ENCODE measurements around the gene AGA.

Gene AGA

GRCh38 chr4:177447417-177448004, 5.3 kb upstream of the AGA start:
- DNase-seq (ENCODE audit: low spot score): no peak

DNA sequence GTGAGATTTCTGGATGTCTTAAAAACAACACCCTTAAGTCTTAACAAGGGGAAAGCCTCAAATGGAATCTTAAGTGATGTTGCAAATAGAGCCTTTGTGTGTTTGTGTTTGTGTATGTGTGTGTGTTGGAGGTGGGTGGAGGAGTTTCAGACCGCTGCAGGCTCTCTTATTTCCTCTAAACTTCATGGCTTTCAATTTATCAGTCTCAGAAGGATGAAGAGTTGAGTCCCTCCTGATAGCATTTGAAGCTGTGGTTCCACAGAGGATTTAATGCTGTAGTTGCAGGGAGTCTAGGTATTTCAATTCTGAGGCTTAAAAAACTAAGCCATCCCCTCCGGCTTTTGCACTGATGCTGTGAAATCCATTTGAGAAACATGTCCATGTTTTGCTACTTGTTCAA, 4.3 kb upstream of the AGA start:
- DNase-seq (ENCODE audit: low spot score): no peak

DNA sequence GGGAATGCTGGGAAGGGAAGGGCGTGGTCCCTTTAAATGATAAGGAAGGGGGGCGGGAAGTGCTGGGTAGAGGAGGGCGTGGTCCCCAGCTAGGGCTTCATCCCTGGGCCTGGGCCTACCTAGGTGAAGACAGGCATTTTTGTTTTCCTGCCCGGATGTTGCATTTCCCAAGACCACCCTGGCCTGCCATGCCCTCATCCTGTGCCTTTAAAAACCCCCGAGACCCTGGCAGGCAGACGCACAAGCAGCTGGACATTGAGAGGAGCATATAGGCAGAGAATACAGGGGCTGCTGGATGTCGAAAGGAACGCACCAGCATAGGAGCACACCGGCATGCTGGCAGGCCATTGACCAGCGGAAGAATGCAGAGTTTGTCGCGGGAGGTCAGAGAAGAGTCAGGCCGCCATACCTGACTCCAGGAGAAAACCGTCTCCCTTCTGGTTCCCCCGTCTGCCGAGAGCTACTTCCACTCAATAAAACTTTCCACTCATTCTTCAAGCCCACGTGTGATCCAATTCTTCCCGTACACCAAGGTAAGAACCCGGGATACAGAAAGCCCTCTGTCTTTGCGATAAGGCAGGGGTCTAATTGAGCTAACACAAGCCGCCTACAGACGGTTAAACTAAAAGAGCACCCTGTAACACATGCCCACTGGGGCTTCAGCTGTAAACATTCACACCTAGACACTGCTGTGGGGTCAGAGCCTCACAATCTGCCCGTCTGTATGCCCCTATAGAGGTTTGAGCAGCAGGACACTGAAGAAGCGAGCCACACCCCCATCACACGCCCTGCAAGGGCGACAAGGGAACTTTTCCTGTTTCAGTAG, 2.9 kb upstream of the AGA start:
- no peak for DNase-seq (ENCODE audit: low spot score)

DNA sequence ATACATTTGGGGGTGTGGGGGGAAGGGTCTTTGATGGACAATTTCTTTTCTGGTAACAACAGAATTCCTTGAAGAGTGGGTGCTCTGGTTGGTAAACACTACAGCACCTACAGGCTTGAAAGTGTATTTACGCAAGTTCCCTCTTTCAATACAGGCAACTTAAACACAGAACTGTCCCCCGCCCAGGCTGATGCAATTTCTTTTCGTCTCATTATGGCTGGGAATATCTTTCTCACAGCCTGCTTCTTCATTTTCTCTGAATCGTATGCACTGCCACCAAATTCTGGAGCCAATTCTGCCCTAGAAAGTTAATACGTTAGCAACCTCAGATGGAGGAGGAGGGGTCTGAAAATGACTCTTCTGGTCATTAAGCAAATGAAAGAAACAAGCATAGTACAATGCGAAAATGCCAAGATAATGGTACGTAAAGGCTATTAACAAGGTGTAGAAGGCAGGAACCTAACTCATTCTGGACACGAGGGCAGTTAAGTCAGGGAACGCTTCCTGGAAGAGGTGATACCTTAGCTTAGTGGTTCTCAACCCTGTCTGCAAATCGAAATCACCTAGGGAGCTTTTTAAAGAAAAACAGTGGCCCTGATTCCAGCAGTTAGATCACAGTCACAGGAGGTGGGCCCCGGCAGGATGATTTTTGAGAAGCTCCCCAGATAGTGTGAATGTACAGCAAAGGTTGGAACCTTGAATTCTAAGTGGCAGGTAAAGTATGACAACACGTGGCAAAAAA, 1.0 kb downstream of the AGA start:
- DNase-seq (ENCODE audit: low spot score): no peak

DNA sequence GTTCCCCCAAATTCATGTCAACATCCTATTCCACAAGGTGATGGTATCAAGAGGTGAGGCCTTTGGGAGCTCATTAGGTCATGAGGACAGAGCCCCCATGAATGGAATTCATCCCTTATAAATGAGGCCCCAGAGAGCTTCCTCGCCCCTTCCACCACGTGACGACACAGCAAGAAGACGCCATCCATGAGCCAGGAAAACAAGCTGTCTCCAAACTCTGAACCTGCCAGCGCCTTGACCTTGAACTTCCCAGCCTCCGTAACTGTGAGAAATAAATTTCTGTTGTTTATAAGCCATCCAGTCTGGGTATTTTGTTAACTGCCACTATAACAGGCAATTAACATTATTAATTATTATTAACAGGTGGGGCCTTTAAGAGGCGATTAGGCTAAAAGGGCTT, 5.8 kb downstream of the AGA start:
- DNase-seq (ENCODE audit: low spot score): no peak

- DNase-seq (ENCODE audit: low spot score): no peak
Observed at GRCh38 chr4:177434667-177435066, 7.6 kb downstream of the AGA start.

- DNase-seq (ENCODE audit: low spot score): no peak
Observed at GRCh38 chr4:177427192-177427591, 15.0 kb downstream of the AGA start.

DNA sequence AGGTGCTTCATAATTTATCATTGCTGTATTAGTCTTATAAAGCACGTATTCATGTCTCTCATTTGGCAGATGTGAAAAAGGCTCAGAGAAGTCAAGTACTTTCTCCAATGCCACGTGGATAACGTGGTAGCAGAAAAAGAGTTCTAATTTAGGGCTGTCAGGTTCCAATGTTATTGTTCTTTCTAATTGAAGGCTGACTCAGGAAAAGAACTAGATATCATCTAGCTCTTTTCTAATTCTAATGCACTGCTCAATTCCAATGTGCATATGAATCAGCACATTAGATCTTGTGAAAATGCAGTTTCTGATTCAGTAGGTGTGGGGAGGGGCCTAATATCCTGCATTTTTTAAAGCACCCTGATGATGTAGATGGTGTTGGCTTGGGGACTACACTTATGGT, 22.8 kb downstream of the AGA start:
- no peak for DNase-seq (ENCODE audit: low spot score)

GRCh38 chr4:177413656-177414055, 28.6 kb downstream of the AGA start:
- no peak for DNase-seq (ENCODE audit: low spot score)

DNA sequence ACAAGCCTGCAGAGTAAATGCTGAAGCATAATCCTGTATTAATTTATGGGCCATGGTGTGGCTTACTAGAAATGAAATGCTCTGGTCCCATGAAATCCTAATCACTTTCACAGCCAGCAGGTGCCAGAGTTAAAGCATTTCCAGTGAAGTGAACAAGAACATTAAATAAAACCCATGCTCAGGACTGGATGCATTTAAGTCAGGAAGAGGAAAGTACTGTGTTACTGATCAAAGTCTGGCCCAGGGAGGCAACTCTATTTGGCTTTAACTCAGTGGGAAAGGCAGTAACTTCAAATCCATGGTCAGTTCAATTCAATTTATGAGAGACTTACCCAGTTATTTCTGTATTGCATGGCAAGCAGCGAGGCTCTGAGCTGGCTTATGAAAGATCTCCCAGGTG, 29.2 kb downstream of the AGA start:
- no peak for DNase-seq (ENCODE audit: low spot score)

- DNase-seq (ENCODE audit: low spot score): no peak
Observed at GRCh38 chr4:177411996-177412395, 30.2 kb downstream of the AGA start.

- DNase-seq (ENCODE audit: low spot score): no peak
Observed at GRCh38 chr4:177410566-177410965, 31.7 kb downstream of the AGA start.

- DNase-seq (ENCODE audit: low spot score): no peak
Observed at GRCh38 chr4:177408023-177408422, 34.2 kb downstream of the AGA start.

DNA sequence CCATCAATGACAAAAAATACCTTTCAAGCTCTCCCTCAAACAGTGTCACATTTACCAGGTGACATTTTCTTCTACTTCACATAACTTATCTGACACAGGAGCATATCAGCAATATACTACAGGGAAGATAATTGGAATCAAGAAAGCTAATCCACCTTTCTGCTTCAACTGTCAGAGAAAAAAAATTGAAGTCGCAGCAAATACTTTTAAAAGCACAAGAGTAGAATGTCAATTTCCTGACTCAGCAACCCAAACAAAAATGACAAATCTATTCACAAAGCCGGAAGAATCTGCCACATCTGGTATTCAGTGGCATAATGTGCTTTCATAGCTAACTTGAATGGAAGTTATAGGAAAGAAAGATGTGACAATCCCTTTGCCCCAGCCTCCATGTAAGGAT, 36.7 kb downstream of the AGA start:
- DNase-seq (ENCODE audit: low spot score): no peak

DNA sequence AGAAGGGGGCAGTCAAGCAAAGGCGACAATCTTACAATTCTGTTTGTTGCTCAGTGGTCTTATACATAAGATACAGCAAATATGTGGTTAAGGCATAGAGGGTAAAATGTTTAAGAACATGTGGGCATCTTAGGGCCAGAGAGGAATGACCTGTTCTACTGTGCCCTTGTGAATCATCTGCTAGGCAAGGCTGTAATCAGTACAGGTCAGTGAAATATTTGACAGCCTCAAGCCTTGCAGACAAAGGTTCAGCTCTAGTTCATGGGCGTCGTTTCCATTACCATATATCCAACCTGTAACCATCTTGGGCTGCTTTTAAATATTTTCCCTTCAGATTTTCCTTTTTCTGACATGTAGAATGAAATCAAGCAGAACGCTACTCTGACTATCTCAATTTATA, 37.3 kb downstream of the AGA start:
- DNase-seq (ENCODE audit: low spot score): no peak

DNA sequence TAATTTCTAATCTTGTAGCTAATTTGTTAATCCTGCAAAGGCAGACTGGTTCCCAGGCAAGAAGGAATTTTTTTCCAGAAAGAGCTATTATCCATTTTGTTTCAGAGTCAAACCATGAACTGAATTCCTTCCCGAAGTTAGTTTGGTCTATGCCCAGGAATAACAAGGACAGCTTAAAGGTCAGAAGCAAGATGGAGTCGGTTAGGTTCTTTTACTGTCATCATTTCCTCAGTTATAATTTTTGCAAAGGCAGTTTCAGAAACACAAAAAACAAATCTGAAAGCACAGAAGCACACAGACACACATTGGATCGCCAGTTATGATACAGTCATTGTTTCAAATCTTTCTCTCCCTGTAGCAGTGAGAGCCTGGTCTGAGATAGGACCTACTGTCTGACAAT, 37.9 kb downstream of the AGA start:
- no peak for DNase-seq (ENCODE audit: low spot score)

- DNase-seq (ENCODE audit: low spot score): no peak
Observed at GRCh38 chr4:177403746-177404145, 38.5 kb downstream of the AGA start.

GRCh38 chr4:177401658-177402273, 40.5 kb downstream of the AGA start:
- DNase-seq (ENCODE audit: low spot score): no peak

DNA sequence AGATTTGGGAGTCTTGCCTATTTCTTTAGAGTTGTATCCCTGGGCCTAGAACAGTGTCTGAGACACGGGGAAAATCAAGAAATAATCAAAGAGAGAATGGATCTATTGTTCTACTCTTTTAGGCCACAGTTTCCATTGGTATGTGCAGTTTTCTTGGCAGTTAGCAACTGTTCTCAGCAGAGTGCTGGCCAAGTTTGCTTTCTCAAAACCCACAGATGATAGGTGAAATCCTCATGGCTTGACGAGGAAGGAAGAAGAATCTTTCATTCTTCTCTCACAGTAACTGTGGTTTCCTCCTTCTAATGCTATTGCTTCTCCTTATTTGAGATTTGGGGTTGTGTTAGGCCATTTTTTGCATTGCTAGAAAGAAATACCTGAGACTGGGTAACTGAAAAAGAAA, 42.2 kb downstream of the AGA start:
- no peak for DNase-seq (ENCODE audit: low spot score)

DNA sequence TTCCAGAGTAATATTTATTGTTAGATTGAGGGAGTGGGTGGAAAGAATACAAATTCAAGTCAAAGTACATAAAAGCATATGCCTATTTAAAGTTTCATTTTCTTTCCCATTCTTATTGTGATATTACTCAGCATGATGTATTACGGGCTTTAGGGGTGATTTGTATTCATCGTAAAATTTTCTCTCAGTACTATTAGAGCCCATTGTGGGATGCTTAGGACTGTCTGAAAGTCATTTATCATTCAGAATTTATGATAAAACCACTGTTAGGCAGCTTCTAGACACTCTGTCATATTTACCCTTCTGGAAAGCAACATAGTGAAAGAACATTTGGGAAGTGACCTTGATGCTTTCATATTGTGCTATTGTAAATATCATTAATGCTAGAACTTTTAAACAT, 45.9 kb downstream of the AGA start:
- no peak for DNase-seq (ENCODE audit: low spot score)

DNA sequence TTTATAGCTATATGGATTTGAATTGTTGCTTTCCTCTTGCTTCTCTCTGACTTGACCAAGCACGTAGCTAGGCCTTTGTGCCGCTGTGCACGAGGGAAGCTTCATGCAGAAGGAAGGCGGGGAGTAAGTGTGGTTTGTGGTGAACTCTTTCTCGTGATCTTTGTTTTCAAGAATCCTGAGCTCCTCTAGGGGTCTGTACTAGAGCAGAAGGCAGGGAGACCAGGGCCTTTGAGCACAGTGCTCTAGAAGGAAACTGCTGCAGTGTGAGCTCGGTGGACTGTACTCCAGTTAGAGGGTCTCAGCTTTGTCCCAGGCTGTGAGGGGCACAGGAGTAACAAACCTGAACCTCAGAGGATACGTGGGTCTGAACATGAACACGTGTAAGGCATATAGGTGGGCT, 49.0 kb downstream of the AGA start:
- no peak for DNase-seq (ENCODE audit: low spot score)

GRCh38 chr4:177391953-177392352, 50.3 kb downstream of the AGA start:
- DNase-seq (ENCODE audit: low spot score): no peak

DNA sequence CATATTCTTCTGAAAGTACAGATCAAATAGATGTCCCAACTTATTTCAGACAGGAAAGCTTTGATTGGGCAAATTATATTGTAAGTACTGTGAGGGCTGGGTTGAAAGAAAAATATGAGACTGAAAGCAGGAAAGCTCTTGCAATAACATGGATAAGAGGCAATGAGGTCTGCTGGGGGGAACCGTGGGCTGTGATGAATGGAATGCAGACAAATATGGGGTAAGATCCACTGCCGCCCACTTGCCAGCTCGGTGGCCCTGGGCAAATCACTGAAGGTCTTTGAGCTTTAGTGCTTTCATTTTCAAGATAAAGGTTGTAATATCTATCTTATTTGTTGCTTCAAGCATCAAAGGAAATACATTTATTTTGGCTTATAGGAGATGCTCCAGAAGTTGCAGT, 51.0 kb downstream of the AGA start:
- DNase-seq (ENCODE audit: low spot score): no peak
